ENCODE data around the gene GRB2.
"Not testable (repeated sequence)": the region's sequence is repeated elsewhere in the genome, so short reads cannot be mapped to it uniquely, and the experiment has no call there.

GRB2 gene

GRCh38 chr17:75405365-75406221 is at the start of gene GRB2:
GRB2 (minus strand) TSS chr17:75405678; CDS start chr17:75393628, 12,050 bp downstream.
- peak within 1 kb of the TSS; percentile 98 for H3K9ac ChIP-seq (ENCODE audit: insufficient read length, low read depth)
- TF ChIP-seq YY1 (IDR thresholded peaks at IDR 0.05; ENCODE audit: insufficient read depth, insufficient read length) = no peak
- no peak for TF ChIP-seq SUZ12 (IDR thresholded peaks at IDR 0.05; ENCODE audit: extremely low read depth, insufficient read depth, insufficient read length)
- no peak for TF ChIP-seq ZNF274 (IDR thresholded peaks at IDR 0.05; ENCODE audit: low read depth, low read length)
- H3K4me1 ChIP-seq (ENCODE audit: insufficient read depth, insufficient read length) = no peaks in the 10 kb centered on the region
- DNase-seq (ENCODE audit: low read depth, low spot score) = peak; percentile 85
- H3K36me3 ChIP-seq (ENCODE audit: insufficient read depth, insufficient read length, low read length) = no peaks in the 10 kb centered on the region
- H3K27me3 ChIP-seq (ENCODE audit: insufficient read depth, insufficient read length) = peaks cover 11% of the 10 kb centered on the region
- peak within 1 kb of the TSS; percentile 99 for H3K4me3 ChIP-seq (ENCODE audit: insufficient read length, low read depth)
- no peaks in the 10 kb centered on the region for H3K9me3 ChIP-seq (ENCODE audit: insufficient read depth, low read length)

- DNase-seq (ENCODE audit: low read depth, low spot score); H3K4me1 ChIP-seq (ENCODE audit: insufficient read depth, insufficient read length): not testable (repeated sequence)
Observed at GRCh38 chr17:75454672-75455071, 49.2 kb upstream of the GRB2 start.

GRCh38 chr17:75454193-75454592 is 48.7 kb upstream of the GRB2 start:
- no peak overlapping the region for H3K4me3 ChIP-seq (ENCODE audit: insufficient read length, low read depth)

More at GRCh38 chr17:75454672-75455071, 49.2 kb upstream of the GRB2 start:
- H3K36me3 ChIP-seq (ENCODE audit: insufficient read depth, insufficient read length, low read length); H3K27me3 ChIP-seq (ENCODE audit: insufficient read depth, insufficient read length); H3K4me3 ChIP-seq (ENCODE audit: insufficient read length, low read depth); H3K9me3 ChIP-seq (ENCODE audit: insufficient read depth, low read length); H3K9ac ChIP-seq (ENCODE audit: insufficient read length, low read depth): not testable (repeated sequence)

GRCh38 chr17:75450270-75450669 is 44.8 kb upstream of the GRB2 start:
- TF ChIP-seq YY1 (IDR thresholded peaks at IDR 0.05; ENCODE audit: insufficient read depth, insufficient read length) (no peak), ZNF274 (IDR thresholded peaks at IDR 0.05; ENCODE audit: low read depth, low read length) (no peak), SUZ12 (IDR thresholded peaks at IDR 0.05; ENCODE audit: extremely low read depth, insufficient read depth, insufficient read length) (no peak)
- Histone ChIP-seq H3K4me3 (ENCODE audit: insufficient read length, low read depth) (no peak overlapping the region), H3K4me1 (ENCODE audit: insufficient read depth, insufficient read length) (no peaks in the 10 kb centered on the region), H3K9me3 (ENCODE audit: insufficient read depth, low read length) (no peaks in the 10 kb centered on the region), H3K27me3 (ENCODE audit: insufficient read depth, insufficient read length) (no peaks in the 10 kb centered on the region), H3K9ac (ENCODE audit: insufficient read length, low read depth) (no peak overlapping the region), H3K36me3 (ENCODE audit: insufficient read depth, insufficient read length, low read length) (no peaks in the 10 kb centered on the region)
- no peak for DNase-seq (ENCODE audit: low read depth, low spot score)

More at GRCh38 chr17:75454193-75454592, 48.7 kb upstream of the GRB2 start:
- no peak for TF ChIP-seq ZNF274 (IDR thresholded peaks at IDR 0.05; ENCODE audit: low read depth, low read length)
- no peak for TF ChIP-seq SUZ12 (IDR thresholded peaks at IDR 0.05; ENCODE audit: extremely low read depth, insufficient read depth, insufficient read length)
- H3K27me3 ChIP-seq (ENCODE audit: insufficient read depth, insufficient read length) = no peaks in the 10 kb centered on the region
- DNase-seq (ENCODE audit: low read depth, low spot score) = no peak
- no peaks in the 10 kb centered on the region for H3K9me3 ChIP-seq (ENCODE audit: insufficient read depth, low read length)
- peaks cover 3% of the 10 kb centered on the region for H3K36me3 ChIP-seq (ENCODE audit: insufficient read depth, insufficient read length, low read length)
- H3K4me1 ChIP-seq (ENCODE audit: insufficient read depth, insufficient read length) = no peaks in the 10 kb centered on the region
- no peak overlapping the region for H3K9ac ChIP-seq (ENCODE audit: insufficient read length, low read depth)

- Histone ChIP-seq H3K9ac (ENCODE audit: insufficient read length, low read depth) (no peak overlapping the region), H3K36me3 (ENCODE audit: insufficient read depth, insufficient read length, low read length) (no peaks in the 10 kb centered on the region), H3K4me3 (ENCODE audit: insufficient read length, low read depth) (no peak overlapping the region), H3K27me3 (ENCODE audit: insufficient read depth, insufficient read length) (no peaks in the 10 kb centered on the region), H3K4me1 (ENCODE audit: insufficient read depth, insufficient read length) (no peaks in the 10 kb centered on the region), H3K9me3 (ENCODE audit: insufficient read depth, low read length) (no peaks in the 10 kb centered on the region)
- no peak for DNase-seq (ENCODE audit: low read depth, low spot score)
- TF ChIP-seq ZNF274 (IDR thresholded peaks at IDR 0.05; ENCODE audit: low read depth, low read length) = no peak
Observed at GRCh38 chr17:75447951-75448856, 42.7 kb upstream of the GRB2 start.

GRCh38 chr17:75445896-75446295 is 40.4 kb upstream of the GRB2 start:
- not testable (repeated sequence) for H3K36me3 ChIP-seq (ENCODE audit: insufficient read depth, insufficient read length, low read length); H3K27me3 ChIP-seq (ENCODE audit: insufficient read depth, insufficient read length); H3K4me1 ChIP-seq (ENCODE audit: insufficient read depth, insufficient read length); DNase-seq (ENCODE audit: low read depth, low spot score); H3K9ac ChIP-seq (ENCODE audit: insufficient read length, low read depth); H3K4me3 ChIP-seq (ENCODE audit: insufficient read length, low read depth); H3K9me3 ChIP-seq (ENCODE audit: insufficient read depth, low read length)

- DNase-seq (ENCODE audit: low read depth, low spot score) = no peak
- Histone ChIP-seq H3K9me3 (ENCODE audit: insufficient read depth, low read length) (no peaks in the 10 kb centered on the region), H3K4me3 (ENCODE audit: insufficient read length, low read depth) (no peak overlapping the region), H3K9ac (ENCODE audit: insufficient read length, low read depth) (no peak overlapping the region), H3K36me3 (ENCODE audit: insufficient read depth, insufficient read length, low read length) (no peaks in the 10 kb centered on the region), H3K27me3 (ENCODE audit: insufficient read depth, insufficient read length) (no peaks in the 10 kb centered on the region), H3K4me1 (ENCODE audit: insufficient read depth, insufficient read length) (no peaks in the 10 kb centered on the region)
- no peak for TF ChIP-seq ZNF274 (IDR thresholded peaks at IDR 0.05; ENCODE audit: low read depth, low read length)
- no peak for TF ChIP-seq SUZ12 (IDR thresholded peaks at IDR 0.05; ENCODE audit: extremely low read depth, insufficient read depth, insufficient read length)
- TF ChIP-seq YY1 (IDR thresholded peaks at IDR 0.05; ENCODE audit: insufficient read depth, insufficient read length) = no peak
Observed at GRCh38 chr17:75445296-75445695, 39.8 kb upstream of the GRB2 start.
